HG02884 (cell line): ENCODE data around the gene CCDC60.

ENCODE experiments used
- ATAC-seq: cut with Tn5 transposase; IDR thresholded peaks from one replicate; pipeline ENCODE4 v1.9.1; 2021; ENCODE audit warnings: mild to moderate bottlenecking, moderate library complexity; ENCODE audit not compliant: unreplicated experiment

Gene CCDC60, protein sequence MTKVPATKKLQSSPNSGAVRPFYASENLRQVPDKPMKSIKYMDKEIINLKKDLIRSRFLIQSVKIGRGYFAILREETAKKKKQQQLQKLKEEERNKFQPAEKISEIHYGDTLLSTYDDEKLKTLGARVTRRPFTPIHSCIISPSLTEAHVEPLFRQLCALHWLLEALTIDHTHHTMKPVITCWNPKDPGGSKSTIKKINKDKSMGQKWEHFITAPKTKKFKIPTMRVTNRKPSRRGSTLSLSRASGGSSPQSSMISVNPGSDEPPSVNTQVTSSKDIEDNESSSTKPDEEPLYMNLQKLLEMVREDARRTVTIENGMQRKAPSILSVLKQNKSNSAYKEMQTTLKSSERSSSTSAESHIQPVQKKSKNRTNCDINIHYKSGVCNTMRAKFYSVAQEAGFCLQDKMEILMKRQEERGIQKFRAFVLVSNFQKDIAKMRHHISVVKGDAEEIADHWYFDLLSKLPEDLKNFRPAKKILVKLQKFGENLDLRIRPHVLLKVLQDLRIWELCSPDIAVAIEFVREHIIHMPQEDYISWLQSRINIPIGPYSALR

DNA sequence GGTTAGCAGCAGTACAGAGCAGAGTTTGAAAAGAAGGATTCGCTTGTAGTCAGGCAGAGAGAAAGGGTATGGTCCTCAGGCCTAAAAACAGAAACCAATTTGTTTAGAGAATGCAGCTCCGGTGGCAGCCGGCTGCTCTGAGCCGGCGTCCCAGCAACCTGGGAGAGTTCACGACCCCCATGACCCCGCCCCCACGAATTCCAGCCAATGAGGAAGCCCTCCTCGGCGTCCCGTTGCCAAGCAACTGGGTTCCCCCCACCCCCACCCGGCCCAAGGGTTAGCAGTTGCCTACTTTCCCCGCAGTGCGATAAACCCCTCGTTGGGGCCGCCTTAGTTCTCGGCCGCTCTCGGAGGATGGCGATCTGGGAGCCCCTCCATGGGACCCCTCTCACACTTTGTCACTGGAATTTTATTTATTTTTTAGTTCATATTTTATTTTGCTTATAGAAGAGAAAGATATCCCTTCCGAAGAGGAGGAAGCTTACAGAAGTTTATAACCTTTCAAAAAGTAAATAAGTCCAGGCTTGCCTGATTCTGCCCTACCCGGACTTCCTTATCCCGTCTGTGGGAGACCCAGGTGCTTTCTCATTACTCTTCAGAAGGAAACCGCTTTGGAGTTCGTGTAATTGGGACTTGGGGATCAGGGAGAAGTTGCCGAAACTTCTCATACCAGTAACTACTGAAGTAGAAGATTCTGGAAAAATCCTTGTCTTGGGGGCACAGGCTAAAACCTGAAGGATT is at the start of gene CCDC60:
Gene CCDC60, plus strand, starts transcription at position 300 of the 741 bp plus-strand sequence. CDS start 448 bp downstream, outside the sequence.
- no peak for ATAC-seq

- no peak for ATAC-seq
Observed at GRCh38 chr12:119288576-119288975, 46.0 kb upstream of the CCDC60 start.

GRCh38 chr12:119292893-119293630 is 41.5 kb upstream of the CCDC60 start:
- ATAC-seq: no peak

DNA sequence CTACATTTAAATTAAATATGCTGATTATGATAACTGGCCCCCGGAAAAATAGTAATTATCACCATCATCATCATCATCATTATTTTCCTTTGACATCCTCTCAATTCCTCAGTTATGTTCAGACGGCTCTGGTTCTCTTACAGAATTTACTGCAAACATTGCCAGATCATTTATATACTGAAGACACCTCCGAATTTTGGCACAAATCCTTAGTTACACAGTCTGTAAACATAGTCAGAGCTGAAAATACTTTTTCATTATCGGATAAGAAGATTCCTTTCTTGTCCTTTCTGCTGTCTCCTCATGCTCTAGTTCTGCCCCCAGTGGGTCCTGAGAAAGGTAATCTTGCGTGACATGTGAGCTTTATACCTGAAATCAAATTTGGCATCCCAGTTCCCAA is 40.3 kb upstream of the CCDC60 start:
- ATAC-seq: no peak

DNA sequence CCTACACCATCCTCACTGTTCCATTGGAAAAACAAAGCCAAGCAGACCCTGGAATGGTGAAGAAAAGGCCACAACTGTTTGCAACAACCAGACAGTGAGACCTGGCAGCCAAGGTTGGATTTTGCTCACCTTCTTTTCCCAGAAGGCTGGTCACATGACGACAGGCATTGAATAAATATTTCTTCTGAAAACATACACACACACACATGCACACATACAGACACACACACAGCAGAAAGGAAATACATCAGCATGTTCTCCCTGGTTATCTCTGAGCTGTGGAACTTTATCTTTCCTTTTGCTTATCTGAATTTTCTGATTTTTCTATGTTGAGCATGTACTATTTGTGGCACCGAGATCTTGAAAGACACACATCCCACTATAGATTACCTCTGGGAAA is 38.0 kb upstream of the CCDC60 start:
- ATAC-seq: no peak

DNA sequence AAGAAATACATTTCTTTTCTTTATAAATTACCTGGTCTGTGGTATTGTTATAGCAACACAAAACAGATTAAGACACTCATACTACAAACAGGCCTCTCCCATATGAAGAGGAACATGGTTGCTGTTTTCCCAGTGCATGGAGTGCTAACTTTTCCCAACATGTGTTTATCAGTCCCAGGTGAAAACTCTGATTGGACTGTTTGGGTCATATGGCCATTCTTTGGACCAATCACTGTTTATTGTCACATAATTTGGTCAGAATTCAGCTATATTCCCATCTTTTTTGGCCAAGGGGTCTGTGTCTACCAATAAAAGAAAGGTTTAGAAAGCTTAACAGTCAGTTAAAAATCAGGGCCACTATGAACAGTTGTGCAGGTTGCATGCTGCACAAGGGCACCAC is 35.4 kb upstream of the CCDC60 start:
- ATAC-seq: no peak

- no peak for ATAC-seq
Observed at GRCh38 chr12:119301379-119301778, 33.1 kb upstream of the CCDC60 start.

GRCh38 chr12:119302451-119303080 is 32.0 kb upstream of the CCDC60 start:
- ATAC-seq: no peak

- no peak for ATAC-seq
Observed at GRCh38 chr12:119306593-119306992, 27.9 kb upstream of the CCDC60 start.

- no peak for ATAC-seq
Observed at GRCh38 chr12:119307747-119308146, 26.8 kb upstream of the CCDC60 start.

DNA sequence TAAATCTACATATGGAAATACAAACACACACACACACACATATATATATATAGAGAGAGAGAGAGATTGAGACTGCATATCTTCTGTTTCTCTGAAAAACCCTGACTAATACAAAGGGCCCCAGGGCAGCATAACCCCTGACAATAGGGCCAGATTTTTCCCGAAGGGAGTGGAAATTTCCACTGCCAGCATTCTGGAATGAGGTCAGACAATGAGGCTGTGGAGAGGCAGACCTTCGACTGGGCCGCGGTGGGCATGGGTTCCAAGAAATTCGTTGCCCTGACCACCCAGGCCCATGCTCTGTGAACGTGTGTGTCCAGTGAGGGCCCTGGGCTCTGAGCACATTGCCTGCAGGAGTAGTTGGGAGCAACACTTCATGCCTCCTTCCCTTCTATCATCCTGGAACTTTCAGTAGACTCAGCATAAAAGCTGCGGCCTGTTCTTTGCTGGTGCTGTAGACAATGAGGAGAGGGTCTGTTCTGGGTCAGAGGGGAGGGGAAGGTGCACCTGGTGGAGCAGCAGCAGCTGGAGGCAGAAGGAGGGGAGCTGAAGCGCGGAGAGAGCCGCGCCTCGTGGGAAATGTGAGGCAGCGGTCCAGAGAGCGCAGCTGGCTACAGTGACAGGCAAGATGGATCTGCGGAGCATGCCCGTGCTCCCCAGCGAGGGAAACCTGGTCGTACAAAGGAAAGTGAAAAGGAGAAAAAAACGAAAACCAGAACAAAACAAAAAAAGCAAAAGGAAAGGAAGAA is 25.6 kb upstream of the CCDC60 start:
- ATAC-seq: no peak

DNA sequence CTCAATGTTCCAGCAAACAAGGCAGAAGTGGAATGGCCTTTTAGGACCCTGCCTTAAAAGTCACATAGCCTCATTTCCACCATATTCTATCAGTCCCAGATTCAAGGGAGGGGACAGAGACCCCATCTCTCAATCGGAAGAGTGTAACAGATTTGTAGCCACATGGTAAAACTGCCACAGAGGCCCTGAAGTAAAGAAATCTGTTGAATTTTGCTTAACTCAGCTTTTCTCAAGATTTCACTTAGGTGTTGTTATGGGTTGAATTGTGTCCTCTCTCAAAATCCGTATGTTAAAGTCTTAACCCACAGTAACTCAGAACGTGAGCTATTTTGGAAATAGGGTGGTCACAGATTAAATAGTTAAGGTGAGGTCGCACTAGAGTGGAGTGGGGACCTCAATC is 22.7 kb upstream of the CCDC60 start:
- ATAC-seq: no peak

- no peak for ATAC-seq
Observed at GRCh38 chr12:119312904-119313303, 21.6 kb upstream of the CCDC60 start.

- no peak for ATAC-seq
Observed at GRCh38 chr12:119314290-119314689, 20.2 kb upstream of the CCDC60 start.

DNA sequence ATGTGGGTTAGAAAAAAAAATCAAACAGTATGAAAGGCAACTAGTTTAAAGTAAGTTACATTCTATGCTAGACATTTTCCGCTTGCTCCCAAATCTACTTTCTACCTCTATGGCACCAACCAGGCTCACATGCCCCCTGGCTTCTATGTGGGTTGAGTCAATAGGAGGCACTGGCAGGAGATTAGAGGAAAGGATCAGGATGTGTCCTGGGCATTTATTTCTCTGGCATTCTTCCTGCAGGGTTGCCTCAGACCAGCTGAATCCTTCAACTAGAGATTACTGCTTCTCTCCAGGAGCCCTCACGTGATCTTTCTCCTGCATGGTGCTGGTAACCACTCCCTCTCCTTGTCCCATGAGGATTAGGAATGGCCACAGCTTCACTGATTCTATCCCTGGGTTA is 14.9 kb upstream of the CCDC60 start:
- no peak for ATAC-seq

- no peak for ATAC-seq
Observed at GRCh38 chr12:119320678-119321077, 13.9 kb upstream of the CCDC60 start.

- no peak for ATAC-seq
Observed at GRCh38 chr12:119322301-119322723, 12.2 kb upstream of the CCDC60 start.

- no peak for ATAC-seq
Observed at GRCh38 chr12:119325813-119326212, 8.7 kb upstream of the CCDC60 start.

DNA sequence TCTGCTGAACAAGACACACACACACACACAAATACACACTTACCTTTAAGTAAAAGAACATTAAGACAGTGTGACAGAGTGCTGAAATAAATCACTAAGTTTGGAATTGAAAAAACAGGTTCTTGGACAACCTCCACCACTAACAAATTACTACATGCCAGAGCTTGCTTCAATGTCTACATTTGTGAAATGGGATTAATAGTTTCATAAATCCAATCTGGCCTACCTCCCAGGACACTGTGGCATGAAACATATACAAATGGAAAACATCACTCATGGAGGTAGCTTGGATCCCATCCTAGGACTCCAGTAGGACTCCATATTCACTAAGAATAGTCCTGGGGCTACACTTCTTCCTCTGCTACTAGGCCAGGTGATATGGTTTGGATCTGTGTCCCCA is 8.2 kb upstream of the CCDC60 start:
- no peak for ATAC-seq

DNA sequence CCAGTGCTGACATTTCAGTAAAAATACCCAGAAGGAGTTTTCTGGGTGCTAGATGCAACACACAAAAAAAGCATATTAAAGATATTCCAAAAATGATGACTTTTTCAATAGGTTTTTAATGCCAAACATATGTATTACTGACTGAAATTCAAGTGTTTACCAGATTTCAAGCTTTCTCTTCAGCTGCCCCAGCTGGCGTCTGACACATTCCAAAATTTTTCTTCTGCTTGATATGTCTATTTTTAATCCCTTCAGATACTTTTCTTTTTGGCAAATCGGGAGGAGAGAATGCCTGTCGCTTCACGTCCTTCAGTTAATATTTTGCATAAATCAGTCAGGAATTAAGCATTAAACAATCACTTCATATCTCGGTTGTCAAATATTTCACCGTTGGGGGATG is 7.1 kb upstream of the CCDC60 start:
- ATAC-seq: no peak
